Left forelimb (tissue), 1 donor: Measurements from ENCODE around the gene SECTM1.
"Not testable (repeated sequence)": the region's sequence is repeated elsewhere in the genome, so short reads cannot be mapped to it uniquely, and the experiment has no call there.

ENCODE experiments used
- DNase-seq: peaks from one replicate; pipeline ENCODE4 v3.0.0-alpha.2; 2018; ENCODE audit warnings: low spot score

The SECTM1 gene

GRCh38 chr17:82347994-82348393, 14.4 kb upstream of the SECTM1 start:
- DNase-seq: not testable (repeated sequence)

- DNase-seq: no peak
Observed at GRCh38 chr17:82346342-82347300, 13.1 kb upstream of the SECTM1 start.

GRCh38 chr17:82345151-82345976, 11.8 kb upstream of the SECTM1 start:
- DNase-seq: no peak

GRCh38 chr17:82344175-82344907, 10.8 kb upstream of the SECTM1 start:
- DNase-seq: no peak

GRCh38 chr17:82343560-82343959, 10.0 kb upstream of the SECTM1 start:
- DNase-seq: no peak

GRCh38 chr17:82342361-82343079, 9.0 kb upstream of the SECTM1 start:
- DNase-seq: no peak

- no peak for DNase-seq
Observed at GRCh38 chr17:82339634-82340580, 6.3 kb upstream of the SECTM1 start.

- DNase-seq: no peak
Observed at GRCh38 chr17:82338858-82339633, 5.5 kb upstream of the SECTM1 start.

- no peak for DNase-seq
Observed at GRCh38 chr17:82334622-82335394, 1.2 kb upstream of the SECTM1 start.

- DNase-seq: no peak
Observed at GRCh38 chr17:82334204-82334621, 647 bp upstream of the SECTM1 start.

GRCh38 chr17:82332669-82333278, 792 bp downstream of the SECTM1 start:
- DNase-seq: no peak

- no peak for DNase-seq
Observed at GRCh38 chr17:82331345-82331939, 2.1 kb downstream of the SECTM1 start.

- DNase-seq: peak; percentile 82
Observed at GRCh38 chr17:82330322-82331239, 3.0 kb downstream of the SECTM1 start.

- no peak for DNase-seq
Observed at GRCh38 chr17:82329683-82330321, 3.8 kb downstream of the SECTM1 start.

- DNase-seq: no peak
Observed at GRCh38 chr17:82328994-82329507, 4.5 kb downstream of the SECTM1 start.
